ENCODE results near the gene NPR2. TPM values are rescaled to one million over a fixed set of nuclear protein-coding genes. Genes with fewer than 3 reads are reported as not detected.

NPR2 gene
- total and polyA plus RNA-seq, 2 of the 13 experiments (the other 11 are each of a cell fraction or from before 2014, with no cell fraction given) = 7.4 to 9.4 TPM

- TF ChIP-seq ZNF142 (CRISPR knock-in tag; IDR thresholded peaks at IDR 0.05) (peak; percentile 19; the same call in 1 of the 2 replicates), PATZ1 (CRISPR knock-in tag; IDR thresholded peaks at IDR 0.05) (peak; percentile 41; the same call in 1 of the 2 replicates), ZNF781 (CRISPR knock-in tag; IDR thresholded peaks at IDR 0.05; ENCODE audit: borderline replicate concordance, not compliant biosample characterization) (peak; percentile 64), TGIF2 (CRISPR knock-in tag; IDR thresholded peaks at IDR 0.05) (0 out of 2 replicates have a peak, but pooled peaks have one; percentile 39), NFATC3 (CRISPR knock-in tag; IDR thresholded peaks at IDR 0.05) (no peak), RAD51 (IDR thresholded peaks at IDR 0.05; ENCODE audit: borderline replicate concordance) (no peak), IKZF4 (CRISPR knock-in tag; IDR thresholded peaks at IDR 0.05; ENCODE audit: borderline replicate concordance, low read depth, not compliant biosample characterization) (no peak), AKNA (CRISPR knock-in tag; IDR thresholded peaks at IDR 0.05; ENCODE audit: borderline replicate concordance) (no peak), ZNF512 (CRISPR knock-in tag; IDR thresholded peaks at IDR 0.05) (no peak), ZFP37 (CRISPR knock-in tag; IDR thresholded peaks at IDR 0.05; ENCODE audit: borderline replicate concordance) (no peak; the same call in 1 of the 2 replicates), KLF9 (CRISPR knock-in tag; IDR thresholded peaks at IDR 0.05; ENCODE audit: low read depth) (no peak), IRX3 (CRISPR knock-in tag; IDR thresholded peaks at IDR 0.05; ENCODE audit: borderline replicate concordance, low read depth) (peak; percentile 12; the same call in 1 of the 2 replicates), SMAD3 (CRISPR knock-in tag; IDR thresholded peaks at IDR 0.05) (peak; percentile 27; the same call in 1 of the 2 replicates)
These were observed 22.9 kb downstream of the NPR2 start (continued) for GRCh38 chr9:35814106-35814840.
